Measurements from ENCODE around the gene SVEP1.

The SVEP1 gene

DNA sequence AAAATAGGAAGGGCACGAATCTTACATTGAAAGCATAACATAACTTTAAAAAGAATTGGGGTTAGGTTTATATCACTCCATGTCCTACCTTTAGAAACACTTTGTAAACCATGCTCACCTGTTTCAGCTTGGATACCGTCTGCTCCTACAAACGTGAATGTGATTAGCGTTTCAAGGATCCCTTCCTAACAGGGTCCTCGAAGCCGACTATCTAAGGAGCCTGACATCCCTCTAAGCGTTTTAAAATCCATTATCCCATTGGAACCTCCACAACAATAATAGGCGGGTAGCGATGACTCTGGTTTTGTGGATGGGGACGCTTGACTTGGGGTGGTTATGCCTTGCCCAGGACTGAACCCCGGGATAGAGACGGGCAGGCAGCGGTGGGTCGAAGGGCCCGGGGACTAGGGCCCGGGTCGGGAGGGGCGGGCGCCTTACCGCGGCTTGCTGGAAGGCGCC, 937 bp downstream of the SVEP1 start:
- TF ChIP-seq POLR2A (IDR thresholded peaks at IDR 0.05; ENCODE audit: extremely low read depth, insufficient read length) (no peak), CTCF (IDR thresholded peaks at IDR 0.05; ENCODE audit: low read depth, low read length) (no peak), MYC (IDR thresholded peaks at IDR 0.05; ENCODE audit: low read depth, low read length) (no peak)
- TF ChIP-seq, protein P1, sequence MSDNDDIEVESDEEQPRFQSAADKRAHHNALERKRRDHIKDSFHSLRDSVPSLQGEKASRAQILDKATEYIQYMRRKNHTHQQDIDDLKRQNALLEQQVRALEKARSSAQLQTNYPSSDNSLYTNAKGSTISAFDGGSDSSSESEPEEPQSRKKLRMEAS (IDR thresholded peaks at IDR 0.05; ENCODE audit: low read depth, low read length), result no peak
- no peak overlapping the region for H3K4me3 ChIP-seq (ENCODE audit: low read depth, low read length)
- no peak for DNase-seq (ENCODE audit: low read depth)

DNA sequence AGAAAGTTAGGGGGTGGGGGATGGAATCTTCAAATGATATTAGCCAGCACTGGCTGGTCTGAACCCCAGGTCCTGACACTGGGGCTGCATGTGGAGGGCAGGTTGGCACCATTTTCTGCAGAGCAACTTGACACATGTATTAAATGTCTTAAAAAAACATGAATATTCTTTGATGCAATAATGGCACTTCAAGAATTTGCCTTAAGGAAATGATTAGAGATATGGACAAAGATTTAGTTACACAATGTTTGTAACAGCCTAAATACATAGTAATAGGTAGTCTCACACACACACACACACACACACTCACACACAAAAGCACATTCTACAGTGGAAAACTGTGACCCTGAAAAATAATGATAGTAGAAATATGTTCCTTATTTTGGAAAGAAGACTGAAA, 3.6 kb downstream of the SVEP1 start:
- H3K4me3 ChIP-seq (ENCODE audit: low read depth, low read length), result no peak overlapping the region
- no peak for TF ChIP-seq POLR2A (IDR thresholded peaks at IDR 0.05; ENCODE audit: extremely low read depth, insufficient read length)
- TF ChIP-seq CTCF (IDR thresholded peaks at IDR 0.05; ENCODE audit: low read depth, low read length), result no peak
- no peak for DNase-seq (ENCODE audit: low read depth)

DNA sequence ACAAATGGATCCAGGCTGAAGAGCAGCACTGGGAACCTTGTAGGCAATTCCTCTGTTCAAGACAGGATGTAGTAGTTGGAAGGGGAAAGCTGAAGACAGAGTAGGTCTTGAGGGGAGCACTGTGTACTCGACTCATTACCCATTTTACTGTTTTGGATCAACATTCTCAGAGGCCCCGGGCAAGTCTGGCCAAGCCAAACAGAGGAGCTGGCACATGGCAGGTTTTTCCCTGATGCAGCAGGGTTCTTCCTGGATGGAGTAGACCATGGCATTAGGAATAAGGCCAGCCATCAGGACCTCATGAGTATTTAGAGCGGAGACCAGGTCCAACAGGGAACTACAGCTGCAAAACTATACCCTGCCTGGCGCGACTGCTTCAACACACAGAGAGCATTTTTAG, 4.4 kb downstream of the SVEP1 start:
- TF ChIP-seq MYC (IDR thresholded peaks at IDR 0.05; ENCODE audit: low read depth, low read length) (no peak), POLR2A (IDR thresholded peaks at IDR 0.05; ENCODE audit: extremely low read depth, insufficient read length) (no peak), CTCF (IDR thresholded peaks at IDR 0.05; ENCODE audit: low read depth, low read length) (no peak)
- TF ChIP-seq, protein P1 (IDR thresholded peaks at IDR 0.05; ENCODE audit: low read depth, low read length), result no peak
- H3K4me3 ChIP-seq (ENCODE audit: low read depth, low read length), result no peak overlapping the region

DNA sequence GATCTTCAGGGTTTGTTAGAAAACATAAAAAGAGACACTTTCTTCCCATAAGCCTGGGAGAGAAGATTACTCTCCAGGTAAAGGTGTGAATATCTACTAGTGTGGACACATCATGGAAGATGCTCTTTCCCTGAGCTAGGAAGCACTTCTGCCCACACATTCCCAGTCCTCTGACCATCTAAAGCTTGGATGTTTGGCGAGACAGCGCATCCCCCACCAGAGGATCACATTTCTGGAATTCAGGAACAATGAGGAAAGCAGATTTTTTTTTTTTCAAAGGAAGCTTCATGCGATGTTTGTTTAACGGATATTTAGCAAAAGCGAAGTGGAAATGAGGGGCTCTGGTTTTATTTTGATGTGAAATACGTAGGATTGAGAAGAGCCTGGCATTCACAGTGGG, 6.2 kb downstream of the SVEP1 start:
- no peak for DNase-seq (ENCODE audit: low read depth)
- TF ChIP-seq, protein P1 (IDR thresholded peaks at IDR 0.05; ENCODE audit: low read depth, low read length), result no peak
- no peak for TF ChIP-seq CTCF (IDR thresholded peaks at IDR 0.05; ENCODE audit: low read depth, low read length)
- no peak for TF ChIP-seq MYC (IDR thresholded peaks at IDR 0.05; ENCODE audit: low read depth, low read length)
- TF ChIP-seq POLR2A (IDR thresholded peaks at IDR 0.05; ENCODE audit: extremely low read depth, insufficient read length), result no peak
- no peak overlapping the region for H3K4me3 ChIP-seq (ENCODE audit: low read depth, low read length)

More for the DNA sequence above, 4.4 kb downstream of the SVEP1 start:
- DNase-seq (ENCODE audit: low read depth), result no peak

- no peak overlapping the region for H3K4me3 ChIP-seq (ENCODE audit: low read depth, low read length)
- no peak for DNase-seq (ENCODE audit: low read depth)
- TF ChIP-seq, protein P1 (IDR thresholded peaks at IDR 0.05; ENCODE audit: low read depth, low read length), result no peak
- TF ChIP-seq CTCF (IDR thresholded peaks at IDR 0.05; ENCODE audit: low read depth, low read length) (no peak), POLR2A (IDR thresholded peaks at IDR 0.05; ENCODE audit: extremely low read depth, insufficient read length) (no peak), MYC (IDR thresholded peaks at IDR 0.05; ENCODE audit: low read depth, low read length) (no peak)
Observed at GRCh38 chr9:110571801-110572483, 7.6 kb downstream of the SVEP1 start.
